GM12891 (cell line): ENCODE results near the gene CGB3.

ENCODE experiments used
- POLR2A ChIP-seq: IDR thresholded peaks from 2 replicates; pipeline ENCODE4 v1.6.1; 2011; ENCODE audit warnings: low read depth, low read length, control low read depth
- POLR2AphosphoS5 ChIP-seq: IDR thresholded peaks from 2 replicates; pipeline ENCODE4 v1.6.1; 2011; ENCODE audit warnings: low read depth, low read length, control low read depth
- TAF1 ChIP-seq: IDR thresholded peaks from 2 replicates; pipeline ENCODE4 v1.6.1; 2011; ENCODE audit warnings: low read depth, low read length, control low read depth

DNA sequence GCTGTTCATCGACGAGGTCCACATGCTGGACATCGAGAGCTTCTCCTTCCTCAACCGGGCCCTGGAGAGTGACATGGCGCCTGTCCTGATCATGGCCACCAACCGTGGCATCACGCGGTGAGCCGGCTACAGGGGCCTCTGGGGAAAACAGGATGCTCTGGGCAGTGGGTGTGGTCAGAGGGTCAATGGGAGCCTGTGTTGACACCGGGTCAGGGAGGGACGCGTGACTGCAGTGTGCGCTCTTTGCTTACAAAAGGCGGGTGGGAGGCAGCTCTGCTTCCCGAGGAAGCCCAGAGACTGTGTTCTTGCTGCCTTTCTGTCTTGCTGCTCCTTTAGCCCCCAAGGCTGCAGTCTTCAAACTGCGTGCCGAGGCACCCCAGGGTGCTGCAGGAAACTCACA is 12.9 kb downstream of the CGB3 start:
- no peak for TF ChIP-seq POLR2A
- TF ChIP-seq POLR2AphosphoS5, result no peak
- TF ChIP-seq TAF1, result no peak
